ENCODE data around the gene SMYD4. TPM values are rescaled to one million over a fixed set of nuclear protein-coding genes. Genes with fewer than 3 reads are reported as not detected.
"Not testable (repeated sequence)": the region's sequence is repeated elsewhere in the genome, so short reads cannot be mapped to it uniquely, and the experiment has no call there.

Gene SMYD4
- total RNA-seq, 1 donor from 2014 or later, result 7.8 TPM

- no peak for DNase-seq (ENCODE audit: low read depth)
- no peak overlapping the region for H3K4me3 ChIP-seq (ENCODE audit: low read depth, low read length)
- H3K27me3 ChIP-seq (ENCODE audit: control insufficient read depth, insufficient read depth, low read length), result no peaks in the 10 kb centered on the region
- H3K36me3 ChIP-seq (ENCODE audit: control insufficient read depth, insufficient read depth, low read length), result peaks cover 5% of the 10 kb centered on the region
- no peak for TF ChIP-seq CTCF (IDR thresholded peaks at IDR 0.05; ENCODE audit: insufficient read depth, low read length, poor library complexity, severe bottlenecking)
Measured at GRCh38 chr17:1803280-1803679, 26.4 kb downstream of the SMYD4 start.

GRCh38 chr17:1802429-1802828 lies 27.3 kb downstream of the SMYD4 start:
- Histone ChIP-seq H3K4me3 (ENCODE audit: low read depth, low read length) (no peak overlapping the region), H3K36me3 (ENCODE audit: control insufficient read depth, insufficient read depth, low read length) (peaks cover 5% of the 10 kb centered on the region), H3K27me3 (ENCODE audit: control insufficient read depth, insufficient read depth, low read length) (no peaks in the 10 kb centered on the region)
- TF ChIP-seq CTCF (IDR thresholded peaks at IDR 0.05; ENCODE audit: insufficient read depth, low read length, poor library complexity, severe bottlenecking), result no peak
- DNase-seq (ENCODE audit: low read depth), result no peak

- Histone ChIP-seq H3K4me3 (ENCODE audit: low read depth, low read length) (no peak overlapping the region), H3K27me3 (ENCODE audit: control insufficient read depth, insufficient read depth, low read length) (no peaks in the 10 kb centered on the region), H3K36me3 (ENCODE audit: control insufficient read depth, insufficient read depth, low read length) (peaks cover 5% of the 10 kb centered on the region)
- no peak for TF ChIP-seq CTCF (IDR thresholded peaks at IDR 0.05; ENCODE audit: insufficient read depth, low read length, poor library complexity, severe bottlenecking)
- DNase-seq (ENCODE audit: low read depth), result no peak
Measured at GRCh38 chr17:1800712-1801111, 29.0 kb downstream of the SMYD4 start.

GRCh38 chr17:1800240-1800639 lies 29.5 kb downstream of the SMYD4 start:
- peaks cover 5% of the 10 kb centered on the region for H3K36me3 ChIP-seq (ENCODE audit: control insufficient read depth, insufficient read depth, low read length)
- H3K27me3 ChIP-seq (ENCODE audit: control insufficient read depth, insufficient read depth, low read length), result no peaks in the 10 kb centered on the region
- TF ChIP-seq CTCF (IDR thresholded peaks at IDR 0.05; ENCODE audit: insufficient read depth, low read length, poor library complexity, severe bottlenecking), result no peak

GRCh38 chr17:1797846-1798245 lies 31.9 kb downstream of the SMYD4 start:
- not testable (repeated sequence) for DNase-seq (ENCODE audit: low read depth); H3K4me3 ChIP-seq (ENCODE audit: low read depth, low read length); H3K36me3 ChIP-seq (ENCODE audit: control insufficient read depth, insufficient read depth, low read length); H3K27me3 ChIP-seq (ENCODE audit: control insufficient read depth, insufficient read depth, low read length)

More at GRCh38 chr17:1800240-1800639, 29.5 kb downstream of the SMYD4 start:
- no peak overlapping the region for H3K4me3 ChIP-seq (ENCODE audit: low read depth, low read length)
- no peak for DNase-seq (ENCODE audit: low read depth)

GRCh38 chr17:1797323-1797722 lies 32.4 kb downstream of the SMYD4 start:
- H3K27me3 ChIP-seq (ENCODE audit: control insufficient read depth, insufficient read depth, low read length), result no peaks in the 10 kb centered on the region
- no peak for TF ChIP-seq CTCF (IDR thresholded peaks at IDR 0.05; ENCODE audit: insufficient read depth, low read length, poor library complexity, severe bottlenecking)
- no peak overlapping the region for H3K4me3 ChIP-seq (ENCODE audit: low read depth, low read length)
- H3K36me3 ChIP-seq (ENCODE audit: control insufficient read depth, insufficient read depth, low read length), result peaks cover 5% of the 10 kb centered on the region
- no peak for DNase-seq (ENCODE audit: low read depth)
